K562 (cell line): ENCODE results near the gene RFNG. TPM values are rescaled to one million over a fixed set of nuclear protein-coding genes. Genes with fewer than 3 reads are reported as not detected.
A peak's percentile ranks its signal among the peaks of the same experiment; 100 is the strongest.

Experiments
- HDAC2 ChIP-seq: fragments of 450-650 bp; IDR thresholded peaks from 2 replicates; pipeline ENCODE4 v1.6.1; 2016; ENCODE audit warnings: mild to moderate bottlenecking
- HMGXB4 ChIP-seq: sonication (generic); formaldehyde crosslinking; IDR thresholded peaks from 2 replicates; pipeline ENCODE4 v1.8.1; 2023; ENCODE audit warnings: mild to moderate bottlenecking, missing genetic modification reagents
- ZBTB49 ChIP-seq: sonication (generic); formaldehyde crosslinking; IDR thresholded peaks from 2 replicates; pipeline ENCODE4 v1.8.0; 2022; ENCODE audit warnings: missing genetic modification reagents, mild to moderate bottlenecking, borderline replicate concordance
- ZKSCAN8 ChIP-seq: fragments of 200-800 bp; sonication (Bioruptor generic); IDR thresholded peaks from 2 replicates; pipeline ENCODE4 v1.6.1; 2016; ENCODE audit warnings: missing genetic modification characterization, missing compliant biosample characterization
- ZNF518B ChIP-seq: fragments of 250-450 bp; sonication (Bioruptor Pico); IDR thresholded peaks from 2 replicates; pipeline ENCODE4 v1.5.0; 2021; ENCODE audit warnings: mild to moderate bottlenecking, moderate library complexity
- polyA plus RNA-seq, 8 experiments: library from polyadenylated mRNA; depleted of rRNA in 4 of 8; stranded (reverse) in 5 of 8; unstranded in 3 of 8; fragments of >200 nt; fragmentation: Nextera tagmentation in 2 of 8; fragmentation: Illumina TruSeq in 1 of 8; extraction: Ambion mirVana in 2 of 8; extraction: Trizol in 1 of 8; gene quantifications; 2 replicates each; pipeline versions ENCODE4 v1.2.1 to v1.2.3, GENCODE V29; 2011 to 2014; ENCODE audit warnings: inconsistent platforms in 1 of 8, missing spikeins in 1 of 8
- total RNA-seq, 7 experiments: library from RNA; depleted of rRNA in 6 of 7; stranded (reverse); fragments of >200 nt in 6 of 7; fragmentation: Illumina TruSeq in 2 of 7; extraction: Trizol in 2 of 7; gene quantifications; 2 replicates each; pipeline versions ENCODE4 v1.2.1 to v1.2.3, GENCODE V29; 2011 to 2021; ENCODE audit warnings: low replicate concordance in 1 of 7
- TF ChIP-seq, protein P1 (sequence below): fragments of 200-600 bp; sonication (generic); IDR thresholded peaks from one replicate; pipeline ENCODE4 v1.6.1; 2012; ENCODE audit warnings: mild to moderate bottlenecking, low read depth, low read length, inconsistent platforms

Gene RFNG
- total and polyA plus RNA-seq, 9 of the 15 experiments (the other 6 are each of a cell fraction or from before 2014, with no cell fraction given) = 0.32 to 32.8 (median 9.5) TPM

- 0 out of 2 replicates have a peak, but pooled peaks have one; percentile 71 for TF ChIP-seq ZBTB49
- no peak for TF ChIP-seq ZKSCAN8 (CRISPR knock-in tag)
- TF ChIP-seq, protein P1, sequence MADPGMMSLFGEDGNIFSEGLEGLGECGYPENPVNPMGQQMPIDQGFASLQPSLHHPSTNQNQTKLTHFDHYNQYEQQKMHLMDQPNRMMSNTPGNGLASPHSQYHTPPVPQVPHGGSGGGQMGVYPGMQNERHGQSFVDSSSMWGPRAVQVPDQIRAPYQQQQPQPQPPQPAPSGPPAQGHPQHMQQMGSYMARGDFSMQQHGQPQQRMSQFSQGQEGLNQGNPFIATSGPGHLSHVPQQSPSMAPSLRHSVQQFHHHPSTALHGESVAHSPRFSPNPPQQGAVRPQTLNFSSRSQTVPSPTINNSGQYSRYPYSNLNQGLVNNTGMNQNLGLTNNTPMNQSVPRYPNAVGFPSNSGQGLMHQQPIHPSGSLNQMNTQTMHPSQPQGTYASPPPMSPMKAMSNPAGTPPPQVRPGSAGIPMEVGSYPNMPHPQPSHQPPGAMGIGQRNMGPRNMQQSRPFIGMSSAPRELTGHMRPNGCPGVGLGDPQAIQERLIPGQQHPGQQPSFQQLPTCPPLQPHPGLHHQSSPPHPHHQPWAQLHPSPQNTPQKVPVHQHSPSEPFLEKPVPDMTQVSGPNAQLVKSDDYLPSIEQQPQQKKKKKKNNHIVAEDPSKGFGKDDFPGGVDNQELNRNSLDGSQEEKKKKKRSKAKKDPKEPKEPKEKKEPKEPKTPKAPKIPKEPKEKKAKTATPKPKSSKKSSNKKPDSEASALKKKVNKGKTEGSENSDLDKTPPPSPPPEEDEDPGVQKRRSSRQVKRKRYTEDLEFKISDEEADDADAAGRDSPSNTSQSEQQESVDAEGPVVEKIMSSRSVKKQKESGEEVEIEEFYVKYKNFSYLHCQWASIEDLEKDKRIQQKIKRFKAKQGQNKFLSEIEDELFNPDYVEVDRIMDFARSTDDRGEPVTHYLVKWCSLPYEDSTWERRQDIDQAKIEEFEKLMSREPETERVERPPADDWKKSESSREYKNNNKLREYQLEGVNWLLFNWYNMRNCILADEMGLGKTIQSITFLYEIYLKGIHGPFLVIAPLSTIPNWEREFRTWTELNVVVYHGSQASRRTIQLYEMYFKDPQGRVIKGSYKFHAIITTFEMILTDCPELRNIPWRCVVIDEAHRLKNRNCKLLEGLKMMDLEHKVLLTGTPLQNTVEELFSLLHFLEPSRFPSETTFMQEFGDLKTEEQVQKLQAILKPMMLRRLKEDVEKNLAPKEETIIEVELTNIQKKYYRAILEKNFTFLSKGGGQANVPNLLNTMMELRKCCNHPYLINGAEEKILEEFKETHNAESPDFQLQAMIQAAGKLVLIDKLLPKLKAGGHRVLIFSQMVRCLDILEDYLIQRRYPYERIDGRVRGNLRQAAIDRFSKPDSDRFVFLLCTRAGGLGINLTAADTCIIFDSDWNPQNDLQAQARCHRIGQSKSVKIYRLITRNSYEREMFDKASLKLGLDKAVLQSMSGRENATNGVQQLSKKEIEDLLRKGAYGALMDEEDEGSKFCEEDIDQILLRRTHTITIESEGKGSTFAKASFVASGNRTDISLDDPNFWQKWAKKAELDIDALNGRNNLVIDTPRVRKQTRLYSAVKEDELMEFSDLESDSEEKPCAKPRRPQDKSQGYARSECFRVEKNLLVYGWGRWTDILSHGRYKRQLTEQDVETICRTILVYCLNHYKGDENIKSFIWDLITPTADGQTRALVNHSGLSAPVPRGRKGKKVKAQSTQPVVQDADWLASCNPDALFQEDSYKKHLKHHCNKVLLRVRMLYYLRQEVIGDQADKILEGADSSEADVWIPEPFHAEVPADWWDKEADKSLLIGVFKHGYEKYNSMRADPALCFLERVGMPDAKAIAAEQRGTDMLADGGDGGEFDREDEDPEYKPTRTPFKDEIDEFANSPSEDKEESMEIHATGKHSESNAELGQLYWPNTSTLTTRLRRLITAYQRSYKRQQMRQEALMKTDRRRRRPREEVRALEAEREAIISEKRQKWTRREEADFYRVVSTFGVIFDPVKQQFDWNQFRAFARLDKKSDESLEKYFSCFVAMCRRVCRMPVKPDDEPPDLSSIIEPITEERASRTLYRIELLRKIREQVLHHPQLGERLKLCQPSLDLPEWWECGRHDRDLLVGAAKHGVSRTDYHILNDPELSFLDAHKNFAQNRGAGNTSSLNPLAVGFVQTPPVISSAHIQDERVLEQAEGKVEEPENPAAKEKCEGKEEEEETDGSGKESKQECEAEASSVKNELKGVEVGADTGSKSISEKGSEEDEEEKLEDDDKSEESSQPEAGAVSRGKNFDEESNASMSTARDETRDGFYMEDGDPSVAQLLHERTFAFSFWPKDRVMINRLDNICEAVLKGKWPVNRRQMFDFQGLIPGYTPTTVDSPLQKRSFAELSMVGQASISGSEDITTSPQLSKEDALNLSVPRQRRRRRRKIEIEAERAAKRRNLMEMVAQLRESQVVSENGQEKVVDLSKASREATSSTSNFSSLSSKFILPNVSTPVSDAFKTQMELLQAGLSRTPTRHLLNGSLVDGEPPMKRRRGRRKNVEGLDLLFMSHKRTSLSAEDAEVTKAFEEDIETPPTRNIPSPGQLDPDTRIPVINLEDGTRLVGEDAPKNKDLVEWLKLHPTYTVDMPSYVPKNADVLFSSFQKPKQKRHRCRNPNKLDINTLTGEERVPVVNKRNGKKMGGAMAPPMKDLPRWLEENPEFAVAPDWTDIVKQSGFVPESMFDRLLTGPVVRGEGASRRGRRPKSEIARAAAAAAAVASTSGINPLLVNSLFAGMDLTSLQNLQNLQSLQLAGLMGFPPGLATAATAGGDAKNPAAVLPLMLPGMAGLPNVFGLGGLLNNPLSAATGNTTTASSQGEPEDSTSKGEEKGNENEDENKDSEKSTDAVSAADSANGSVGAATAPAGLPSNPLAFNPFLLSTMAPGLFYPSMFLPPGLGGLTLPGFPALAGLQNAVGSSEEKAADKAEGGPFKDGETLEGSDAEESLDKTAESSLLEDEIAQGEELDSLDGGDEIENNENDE = no peak
- no peak for TF ChIP-seq HMGXB4 (CRISPR knock-in tag)
- TF ChIP-seq HDAC2 = no peak
- no peak for TF ChIP-seq ZNF518B (CRISPR knock-in tag)
These were observed 28.0 kb downstream of the RFNG start (continued) for GRCh38 chr17:82023447-82024241.
